SK-N-SH (cell line): ENCODE data around the gene SYNE3. TPM values are rescaled to one million over a fixed set of nuclear protein-coding genes. Genes with fewer than 3 reads are reported as not detected.

ENCODE experiments used
- CTCF ChIA-PET: fragments of 300-600, 350-600 bp; formaldehyde crosslinking; extraction: SDS; loops from one replicate; lab custom pipeline; 2021; lab: Yijun Ruan, JAX
- POLR2A ChIA-PET: fragments of 350-600 bp; sonication (Branson Sonifier 250); formaldehyde crosslinking; extraction: SDS; loops from one replicate; lab custom pipeline; 2020; ENCODE audit warnings: antibody characterized with exemption, inconsistent platforms; lab: Yijun Ruan, JAX
- DNase-seq: peaks from one replicate; pipeline ENCODE4 v3.0.0; 2012
- H2AFZ ChIP-seq: fragments of 200-600 bp; sonication (generic); 2 replicates; pipeline ENCODE4 v1.8.1; 2016; ENCODE audit warnings: antibody characterized with exemption, mild to moderate bottlenecking, low read depth
- H3F3A ChIP-seq: fragments of 200-600 bp; sonication (generic); replicated peaks from 2 replicates; pipeline ENCODE3; 2016; ENCODE audit warnings: antibody characterized with exemption, mild to moderate bottlenecking; ENCODE audit not compliant: insufficient read depth
- H3K27ac ChIP-seq, 2 experiments: fragments of 200-500 bp in 1 of 2; fragments of 200-600 bp in 1 of 2; sonication (Bioruptor generic) in 1 of 2; sonication (generic), shearing (Covaris generic) in 1 of 2; 2 replicates each; pipeline versions ENCODE4 v1.5.1 to v1.6.1; 2014 to 2016; ENCODE audit warnings: low read depth in 2 of 2, inconsistent platforms in 1 of 2, low read length in 1 of 2, mild to moderate bottlenecking in 1 of 2, mixed read lengths in 1 of 2
- H3K27me3 ChIP-seq: fragments of 200-600 bp; sonication (generic), shearing (Covaris generic); 2 replicates; pipeline ENCODE4 v1.6.1; 2016; ENCODE audit warnings: mixed run types; ENCODE audit not compliant: insufficient read depth
- H3K36me3 ChIP-seq, 2 experiments: fragments of 200-500 bp in 1 of 2; fragments of 200-600 bp in 1 of 2; sonication (Bioruptor generic) in 1 of 2; sonication (generic) in 1 of 2; replicated peaks in 1 of 2; 2 replicates each; pipeline versions ENCODE3 to v1.5.1; 2014 to 2016; ENCODE audit warnings: low read length in 1 of 2, mild to moderate bottlenecking in 1 of 2; ENCODE audit not compliant: insufficient read depth in 2 of 2, control insufficient read depth in 1 of 2
- H3K4me1 ChIP-seq, 2 experiments: fragments of 200-500 bp in 1 of 2; fragments of 200-600 bp in 1 of 2; sonication (Bioruptor generic) in 1 of 2; sonication (generic), shearing (Covaris generic) in 1 of 2; 2 replicates each; pipeline versions ENCODE4 v1.5.1 to v1.6.1; 2014 to 2016; ENCODE audit warnings: low read depth in 1 of 2, low read length in 1 of 2, mixed run types in 1 of 2; ENCODE audit not compliant: insufficient read depth in 2 of 2, control insufficient read depth in 1 of 2
- H3K4me2 ChIP-seq: fragments of 200-600 bp; sonication (generic), shearing (Covaris generic); 2 replicates; pipeline ENCODE4 v1.6.1; 2017; ENCODE audit warnings: mixed run types
- H3K4me3 ChIP-seq, 2 experiments: fragments of 200-500 bp in 1 of 2; fragments of 200-600 bp in 1 of 2; sonication (Bioruptor generic) in 1 of 2; sonication (generic), shearing (Covaris generic) in 1 of 2; 2 replicates each; pipeline versions ENCODE4 v1.5.1 to v1.8.1; 2014 to 2016; ENCODE audit warnings: low read depth in 2 of 2, inconsistent platforms in 1 of 2, low read length in 1 of 2, mild to moderate bottlenecking in 1 of 2, mixed read lengths in 1 of 2, moderate library complexity in 1 of 2
- H3K79me2 ChIP-seq: fragments of 200-600 bp; sonication (generic); 2 replicates; pipeline ENCODE4 v1.8.1; 2017; ENCODE audit warnings: mild to moderate bottlenecking; ENCODE audit not compliant: insufficient read depth
- H3K9ac ChIP-seq: fragments of 200-600 bp; sonication (generic); 2 replicates; pipeline ENCODE4 v1.6.1; 2017; ENCODE audit warnings: mixed run types
- H3K9me2 ChIP-seq: fragments of 200-600 bp; sonication (generic); 2 replicates; pipeline ENCODE4 v1.6.1; 2017; ENCODE audit warnings: mixed run types
- H3K9me3 ChIP-seq: fragments of 200-600 bp; sonication (generic); 2 replicates; pipeline ENCODE4 v1.6.1; 2017; ENCODE audit warnings: mixed run types, mild to moderate bottlenecking, moderate library complexity
- H4K20me1 ChIP-seq: fragments of 200-600 bp; sonication (generic); 2 replicates; pipeline ENCODE4 v1.6.1; 2017; ENCODE audit warnings: mild to moderate bottlenecking, mixed run types; ENCODE audit not compliant: insufficient read depth
- CHD2 ChIP-seq: fragments of 150-350 bp; IDR thresholded peaks from 2 replicates; pipeline ENCODE4 v1.6.1; 2018; ENCODE audit warnings: low read length; ENCODE audit not compliant: partially characterized antibody
- EP300 ChIP-seq, 2 experiments: IDR thresholded peaks; 2 replicates each; pipeline versions ENCODE4 v1.4.0 to v1.6.1; 2012; ENCODE audit warnings: borderline replicate concordance in 1 of 2, low read depth in 1 of 2, low read length in 1 of 2
- EZH2phosphoT487 ChIP-seq: fragments of 200-600 bp; sonication (generic); IDR thresholded peaks from 2 replicates; pipeline ENCODE4 v1.6.1; 2017; ENCODE audit warnings: low read depth, mixed run types, mild to moderate bottlenecking, antibody characterized with exemption, moderate library complexity, borderline replicate concordance
- FOSL2 ChIP-seq: IDR thresholded peaks from 2 replicates; pipeline ENCODE4 v1.4.0; 2012; ENCODE audit warnings: low read depth, mild to moderate bottlenecking, moderate library complexity, borderline replicate concordance
- FOXJ3 ChIP-seq: sonication (generic); formaldehyde crosslinking; IDR thresholded peaks from 2 replicates; pipeline ENCODE4 v1.5.1; 2020; ENCODE audit warnings: mild to moderate bottlenecking, missing genetic modification reagents
- GATA2 ChIP-seq: sonication (generic); formaldehyde crosslinking; IDR thresholded peaks from 2 replicates; pipeline ENCODE4 v1.5.0; 2020; ENCODE audit warnings: mild to moderate bottlenecking, missing genetic modification reagents
- MXI1 ChIP-seq: IDR thresholded peaks from 2 replicates; pipeline ENCODE4 v1.6.1; 2012; ENCODE audit warnings: mild to moderate bottlenecking, low read depth, low read length, improper control_type of control experiment
- NFIC ChIP-seq: IDR thresholded peaks from 2 replicates; pipeline ENCODE4 v1.4.0; 2012; ENCODE audit warnings: borderline replicate concordance
- RAD21 ChIP-seq: IDR thresholded peaks from 2 replicates; pipeline ENCODE4 v1.6.1; 2012; ENCODE audit warnings: mild to moderate bottlenecking, low read length
- REST ChIP-seq: IDR thresholded peaks from 2 replicates; pipeline ENCODE4 v1.6.1; 2012; ENCODE audit warnings: mild to moderate bottlenecking, low read depth, low read length, moderate library complexity
- RXRA ChIP-seq: IDR thresholded peaks from 2 replicates; pipeline ENCODE4 v1.4.0; 2012; ENCODE audit warnings: low read depth, mild to moderate bottlenecking, borderline replicate concordance
- SIN3A ChIP-seq: IDR thresholded peaks from 2 replicates; pipeline ENCODE4 v1.6.1; 2012; ENCODE audit warnings: low read depth, mild to moderate bottlenecking, low read length, moderate library complexity, borderline replicate concordance
- SMC3 ChIP-seq: IDR thresholded peaks from 2 replicates; pipeline ENCODE4 v1.6.1; 2012; ENCODE audit warnings: low read depth, low read length, improper control_type of control experiment
- TEAD4 ChIP-seq: IDR thresholded peaks from 2 replicates; pipeline ENCODE4 v1.4.0; 2012; ENCODE audit warnings: mild to moderate bottlenecking, borderline replicate concordance; ENCODE audit not compliant: insufficient read depth
- USF1 ChIP-seq: IDR thresholded peaks from 2 replicates; pipeline ENCODE4 v1.4.0; 2012; ENCODE audit warnings: low read depth, borderline replicate concordance
- USF2 ChIP-seq: fragments of 150-350 bp; IDR thresholded peaks from 2 replicates; pipeline ENCODE4 v1.6.1; 2017; ENCODE audit warnings: antibody characterized with exemption, low read length, low read depth, borderline replicate concordance
- YY1 ChIP-seq: IDR thresholded peaks from 2 replicates; pipeline ENCODE4 v1.4.0; 2012; ENCODE audit warnings: low read depth, mild to moderate bottlenecking
- WGBS: methylation state at CpG from one replicate; pipeline ENCODE4 v1.1.6; 2017; ENCODE audit warnings: low lambda C conversion rate; 5-methylcytosine and 5-hydroxymethylcytosine counted together
- polyA plus RNA-seq, 3 experiments: library from polyadenylated mRNA; depleted of rRNA; stranded (reverse); fragments of >200 nt; gene quantifications; 2 replicates each; pipeline ENCODE4 v1.2.3, GENCODE V29; 2012

Gene SYNE3
- polyA plus RNA-seq, 1 of the 3 experiments (the other 2 are of a cell fraction) = 2.0 TPM

DNA sequence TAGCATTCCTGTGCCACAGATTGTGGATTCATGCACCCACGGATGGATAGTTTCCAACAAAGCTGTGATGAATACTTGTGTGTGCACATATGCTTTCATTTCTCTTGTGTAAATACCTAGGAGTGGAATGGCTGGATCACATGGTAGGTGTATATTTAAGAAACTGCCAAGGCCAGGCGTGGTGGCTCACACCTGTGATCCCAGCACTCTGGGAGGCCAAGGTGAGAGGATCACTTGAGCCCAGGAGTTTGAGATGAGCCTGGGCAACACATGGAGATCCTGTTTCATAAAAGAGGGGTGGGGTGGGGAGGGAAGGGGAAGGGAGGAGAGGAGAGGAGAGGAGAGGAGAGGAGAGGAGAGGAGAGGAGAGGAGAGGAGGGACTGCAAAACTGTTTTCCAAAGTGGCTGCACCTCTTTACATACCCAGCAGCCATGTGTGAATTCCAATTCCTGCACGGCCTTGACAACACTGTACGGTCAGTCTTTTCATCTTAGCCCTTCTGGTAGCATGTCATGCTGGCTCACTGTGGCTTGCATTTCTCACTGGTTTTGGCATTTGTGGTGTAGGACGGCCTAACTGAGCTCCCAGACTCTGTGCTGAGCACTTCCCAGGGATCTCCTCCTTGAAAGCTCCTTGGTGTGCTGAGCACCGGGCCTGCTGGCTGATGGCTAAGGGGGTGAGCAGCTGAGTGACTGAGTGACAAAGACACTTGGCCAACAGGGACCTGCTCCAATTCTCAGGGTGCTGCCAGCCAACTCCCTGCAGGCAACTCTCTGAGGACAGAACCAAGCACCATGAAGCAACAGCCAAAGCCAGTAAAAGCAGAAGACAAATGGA lies 27.9 kb downstream of the SYNE3 start:
- no peaks in the 10 kb centered on the region for H3K9me3 ChIP-seq
- no peaks in the 10 kb centered on the region for H3K27me3 ChIP-seq
- H3K9me2 ChIP-seq = no peaks in the 10 kb centered on the region
- H3K9ac ChIP-seq = no peak overlapping the region
- no peak overlapping the region for H3K4me2 ChIP-seq
- POLR2A ChIA-PET = no interaction called here
- no peak overlapping the region for H3K4me3 ChIP-seq
- no peak overlapping the region for H2AFZ ChIP-seq
- TF ChIP-seq NFIC (no peak), USF2 (no peak), RXRA (no peak), RAD21 (no peak), REST (no peak), FOXJ3 (CRISPR knock-in tag) (no peak), EP300 (IDR thresholded peaks at IDR 0.05; ENCODE audit: borderline replicate concordance in 1 of 2, low read depth in 1 of 2, low read length in 1 of 2) (no peak), YY1 (no peak), GATA2 (CRISPR knock-in tag) (no peak), SIN3A (no peak), FOSL2 (no peak), CHD2 (no peak), USF1 (no peak), MXI1 (no peak), EZH2phosphoT487 (no peak), TEAD4 (no peak), SMC3 (no peak)
- TF ChIP-seq, all 33 proteins: peak for 0
- Histone ChIP-seq H3K4me1 (peaks cover 8 to 15% of the 10 kb centered on the region in 2 experiments; a peak in 2 of 4 replicates), H3K79me2 (no peaks in the 10 kb centered on the region), H4K20me1 (no peaks in the 10 kb centered on the region), H3K36me3 (no peaks in the 10 kb centered on the region), H3F3A (peaks cover 4% of the 10 kb centered on the region), H3K27ac (no peak overlapping the region)
- CTCF ChIA-PET = interaction anchor here (0.8 to 1.1 kb wide), 5 partner anchors 14 to 57 kb away, joined by 3 to 4 read pairs (median 3); no protein-coding TSS in a partner anchor
- 88% methylated on average over 5 of the region's 6 CpGs for WGBS
- DNase-seq = no peak
